H9 (cell line): ENCODE measurements around the gene CLCN2. TPM values are rescaled to one million over a fixed set of nuclear protein-coding genes. Genes with fewer than 3 reads are reported as not detected.

ENCODE experiments used
- DNase-seq: peaks from one replicate; pipeline ENCODE4 v3.0.0-alpha.2; 2017
- H2AFZ ChIP-seq: one replicate; pipeline ENCODE4 v1.6.1; 2013; ENCODE audit warnings: mild to moderate bottlenecking, low read length, control low read depth, moderate library complexity
- H2AK5ac ChIP-seq: 2 replicates; pipeline ENCODE4 v1.6.1; 2013; ENCODE audit warnings: low read length, control low read depth, mixed read lengths; ENCODE audit not compliant: insufficient read length
- H2BK120ac ChIP-seq: one replicate; pipeline ENCODE4 v1.6.1; 2013; ENCODE audit warnings: low read depth, mild to moderate bottlenecking, low read length, control low read depth, inconsistent platforms; ENCODE audit not compliant: poor library complexity, severe bottlenecking
- H2BK12ac ChIP-seq: 2 replicates; pipeline ENCODE4 v1.6.1; 2013; ENCODE audit warnings: low read length, control low read depth, mixed read lengths, low read depth; ENCODE audit not compliant: insufficient read length
- H2BK15ac ChIP-seq: 2 replicates; pipeline ENCODE4 v1.6.1; 2013; ENCODE audit warnings: low read depth, low read length, control low read depth
- H2BK20ac ChIP-seq: one replicate; pipeline ENCODE4 v1.6.1; 2013; ENCODE audit warnings: low read depth, mild to moderate bottlenecking, low read length, control low read depth, inconsistent platforms; ENCODE audit not compliant: poor library complexity, severe bottlenecking
- H2BK5ac ChIP-seq: 2 replicates; pipeline ENCODE4 v1.6.1; 2013; ENCODE audit warnings: low read length, control low read depth, mixed read lengths; ENCODE audit not compliant: insufficient read length
- H3K14ac ChIP-seq: 2 replicates; pipeline ENCODE4 v1.6.1; 2013; ENCODE audit warnings: low read length, control low read depth; ENCODE audit not compliant: insufficient read depth
- H3K18ac ChIP-seq: 2 replicates; pipeline ENCODE4 v1.6.1; 2013; ENCODE audit warnings: low read depth, mild to moderate bottlenecking, mixed read lengths, low read length, control low read depth; ENCODE audit not compliant: insufficient read length
- H3K23ac ChIP-seq: 2 replicates; pipeline ENCODE4 v1.6.1; 2013; ENCODE audit warnings: low read length, control low read depth, mixed read lengths, low read depth; ENCODE audit not compliant: insufficient read length
- H3K23me2 ChIP-seq: 2 replicates; pipeline ENCODE4 v1.6.1; 2013; ENCODE audit warnings: low read depth, mild to moderate bottlenecking, mixed read lengths, low read length, control low read depth; ENCODE audit not compliant: insufficient read length, poor library complexity, severe bottlenecking
- H3K27ac ChIP-seq: 2 replicates; pipeline ENCODE4 v1.5.1; 2013; ENCODE audit warnings: low read length, control low read depth, mixed read lengths, low read depth; ENCODE audit not compliant: insufficient read length
- H3K27me3 ChIP-seq: 2 replicates; pipeline ENCODE4 v1.6.1; 2013; ENCODE audit warnings: low read length, control low read depth, inconsistent platforms; ENCODE audit not compliant: insufficient read depth
- H3K4ac ChIP-seq: 2 replicates; pipeline ENCODE4 v1.6.1; 2013; ENCODE audit warnings: low read depth, mild to moderate bottlenecking, control low read depth, inconsistent platforms, low read length, moderate library complexity
- H3K4me1 ChIP-seq: 2 replicates; pipeline ENCODE4 v1.6.1; 2013; ENCODE audit warnings: low read length, control low read depth, inconsistent platforms; ENCODE audit not compliant: insufficient read depth
- H3K4me2 ChIP-seq: 2 replicates; pipeline ENCODE4 v1.6.1; 2013; ENCODE audit warnings: low read length, control low read depth, mixed read lengths; ENCODE audit not compliant: insufficient read length, insufficient read depth
- H3K56ac ChIP-seq: 2 replicates; pipeline ENCODE4 v1.6.1; 2013; ENCODE audit warnings: low read depth, mild to moderate bottlenecking, mixed read lengths, low read length, control low read depth; ENCODE audit not compliant: insufficient read length
- H3K79me1 ChIP-seq: 2 replicates; pipeline ENCODE4 v1.6.1; 2013; ENCODE audit warnings: low read depth, mild to moderate bottlenecking, moderate library complexity, low read length, control low read depth, inconsistent platforms; ENCODE audit not compliant: insufficient read depth, poor library complexity, severe bottlenecking
- H3K79me2 ChIP-seq: 2 replicates; pipeline ENCODE4 v1.6.1; 2013; ENCODE audit warnings: low read length, control low read depth, inconsistent platforms; ENCODE audit not compliant: insufficient read depth
- H3K9ac ChIP-seq: 2 replicates; pipeline ENCODE4 v1.6.1; 2013; ENCODE audit warnings: low read length, control low read depth, mixed read lengths; ENCODE audit not compliant: insufficient read length; ENCODE audit errors: extremely low read depth
- H3K9me3 ChIP-seq: one replicate; pipeline ENCODE4 v1.6.1; 2013; ENCODE audit warnings: low read depth, low read length, inconsistent platforms; ENCODE audit not compliant: control insufficient read depth
- H3T11ph ChIP-seq: one replicate; pipeline ENCODE4 v1.6.1; 2013; ENCODE audit warnings: mild to moderate bottlenecking, low read length, control low read depth, inconsistent platforms
- H4K20me1 ChIP-seq: one replicate; pipeline ENCODE4 v1.6.1; 2013; ENCODE audit not compliant: control insufficient read depth, insufficient read length, insufficient read depth
- H4K5ac ChIP-seq: 2 replicates; pipeline ENCODE4 v1.6.1; 2013; ENCODE audit warnings: low read depth, mild to moderate bottlenecking, mixed read lengths, low read length, control low read depth; ENCODE audit not compliant: insufficient read length
- H4K8ac ChIP-seq: replicated peaks from 2 replicates; pipeline ENCODE4 v1.6.1; 2013; ENCODE audit warnings: low read length, control low read depth, mixed read lengths, low read depth; ENCODE audit not compliant: insufficient read length
- H4K91ac ChIP-seq: 2 replicates; pipeline ENCODE4 v1.6.1; 2013; ENCODE audit warnings: low read depth, mild to moderate bottlenecking, moderate library complexity, mixed read lengths, low read length, control low read depth; ENCODE audit not compliant: insufficient read length
- H3K27ac Mint-ChIP-seq, 3 experiments: 2 replicates in 2 of 3; 3 replicates in 1 of 3; pipeline ENCODE4 v1.8.0; 2020 to 2021; ENCODE audit warnings: mixed read lengths in 3 of 3, mild to moderate bottlenecking in 1 of 3, moderate library complexity in 1 of 3
- H3K27me3 Mint-ChIP-seq: 2 replicates; pipeline ENCODE4 v1.8.0; 2021; ENCODE audit warnings: low read depth, mild to moderate bottlenecking, moderate library complexity, mixed read lengths
- H3K36me3 Mint-ChIP-seq, 3 experiments: 2 replicates in 2 of 3; 3 replicates in 1 of 3; pipeline ENCODE4 v1.8.0; 2020 to 2021; ENCODE audit warnings: low read depth in 3 of 3, mixed read lengths in 3 of 3; ENCODE audit not compliant: insufficient read depth in 1 of 3
- H3K4me1 Mint-ChIP-seq, 2 experiments: 2 replicates each; pipeline ENCODE4 v1.8.0; 2020; ENCODE audit warnings: mixed read lengths in 2 of 2
- H3K4me3 Mint-ChIP-seq, 2 experiments: 2 replicates in 1 of 2; 3 replicates in 1 of 2; pipeline ENCODE4 v1.8.0; 2020 to 2021; ENCODE audit warnings: mild to moderate bottlenecking in 2 of 2, mixed read lengths in 2 of 2, moderate library complexity in 1 of 2
- H3K9me3 Mint-ChIP-seq, 2 experiments: 2 replicates in 1 of 2; 3 replicates in 1 of 2; pipeline ENCODE4 v1.8.0; 2020; ENCODE audit warnings: mild to moderate bottlenecking in 2 of 2, mixed read lengths in 2 of 2, moderate library complexity in 1 of 2
- WGBS: extraction: QIAGEN DNeasy Blood & Tissue Kit; methylation state at CpG from one replicate; pipeline ENCODE4 v1.1.7; 2013; ENCODE audit warnings: missing lambda C conversion rate, low lambda C conversion rate, mixed read lengths; ENCODE audit not compliant: insufficient read length; ENCODE audit errors: extremely low coverage; 5-methylcytosine and 5-hydroxymethylcytosine counted together
- total RNA-seq: library from RNA; stranded (reverse); gene quantifications from 2 replicates; pipeline ENCODE4 v1.2.1, GENCODE V29; 2021
- TF ChIP-seq, protein P1 (sequence below): fragments of 200-600 bp; sonication (generic); conservative IDR thresholded peaks from 3 replicates; pipeline ENCODE4 v1.8.0; 2021; ENCODE audit warnings: antibody characterized with exemption, mild to moderate bottlenecking

Gene CLCN2
- total RNA-seq, 1 experiment from 2014 or later = 17.2 TPM

DNA sequence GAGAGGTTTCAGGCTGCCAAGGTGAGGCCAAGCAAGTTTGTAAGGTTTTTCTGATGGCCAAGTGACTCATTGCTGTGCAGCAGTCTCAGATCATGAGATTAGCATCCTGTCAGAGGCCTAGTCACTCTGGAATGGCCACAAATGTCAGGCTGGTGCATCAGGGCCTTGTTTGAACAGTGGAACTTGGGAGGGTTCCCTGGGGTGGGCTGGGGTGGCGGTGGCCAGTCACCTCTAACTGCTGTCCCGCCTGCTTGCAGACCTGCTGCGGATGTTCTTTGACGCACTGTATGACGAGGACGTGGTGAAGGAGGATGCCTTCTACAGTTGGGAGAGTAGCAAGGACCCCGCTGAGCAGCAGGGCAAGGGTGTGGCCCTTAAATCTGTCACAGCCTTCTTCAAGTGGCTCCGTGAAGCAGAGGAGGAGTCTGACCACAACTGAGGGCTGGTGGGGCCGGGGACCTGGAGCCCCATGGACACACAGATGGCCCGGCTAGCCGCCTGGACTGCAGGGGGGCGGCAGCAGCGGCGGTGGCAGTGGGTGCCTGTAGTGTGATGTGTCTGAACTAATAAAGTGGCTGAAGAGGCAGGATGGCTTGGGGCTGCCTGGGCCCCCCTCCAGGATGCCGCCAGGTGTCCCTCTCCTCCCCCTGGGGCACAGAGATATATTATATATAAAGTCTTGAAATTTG lies 26.8 kb downstream of the CLCN2 start:
- H2BK120ac ChIP-seq = no peak overlapping the region
- no CpG with 5 or more reads among the region's 15 CpGs for WGBS
- no peak overlapping the region for H3K14ac ChIP-seq
- H2BK5ac ChIP-seq = no peak overlapping the region
- H2BK15ac ChIP-seq = no peak overlapping the region
- H4K8ac ChIP-seq = no peak overlapping the region
- H2AK5ac ChIP-seq = no peak overlapping the region
- TF ChIP-seq, protein P1, sequence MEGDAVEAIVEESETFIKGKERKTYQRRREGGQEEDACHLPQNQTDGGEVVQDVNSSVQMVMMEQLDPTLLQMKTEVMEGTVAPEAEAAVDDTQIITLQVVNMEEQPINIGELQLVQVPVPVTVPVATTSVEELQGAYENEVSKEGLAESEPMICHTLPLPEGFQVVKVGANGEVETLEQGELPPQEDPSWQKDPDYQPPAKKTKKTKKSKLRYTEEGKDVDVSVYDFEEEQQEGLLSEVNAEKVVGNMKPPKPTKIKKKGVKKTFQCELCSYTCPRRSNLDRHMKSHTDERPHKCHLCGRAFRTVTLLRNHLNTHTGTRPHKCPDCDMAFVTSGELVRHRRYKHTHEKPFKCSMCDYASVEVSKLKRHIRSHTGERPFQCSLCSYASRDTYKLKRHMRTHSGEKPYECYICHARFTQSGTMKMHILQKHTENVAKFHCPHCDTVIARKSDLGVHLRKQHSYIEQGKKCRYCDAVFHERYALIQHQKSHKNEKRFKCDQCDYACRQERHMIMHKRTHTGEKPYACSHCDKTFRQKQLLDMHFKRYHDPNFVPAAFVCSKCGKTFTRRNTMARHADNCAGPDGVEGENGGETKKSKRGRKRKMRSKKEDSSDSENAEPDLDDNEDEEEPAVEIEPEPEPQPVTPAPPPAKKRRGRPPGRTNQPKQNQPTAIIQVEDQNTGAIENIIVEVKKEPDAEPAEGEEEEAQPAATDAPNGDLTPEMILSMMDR = no peak
- Mint-ChIP-seq H3K27ac (peak overlapping the region in 2 of 3 experiments; percentile 89 to 93; a peak in 4 of 7 replicates), H3K4me3 (peak overlapping the region in 1 of 2 experiments; percentile 48; a peak in 2 of 5 replicates), H3K4me1 (peaks cover 34 to 37% of the 10 kb centered on the region in 2 experiments), H3K9me3 (no peaks in the 10 kb centered on the region), H3K27me3 (no peaks in the 10 kb centered on the region; the same call in none of the 2 replicates), H3K36me3 (peaks cover 40 to 61% (median 46%) of the 10 kb centered on the region in 3 experiments)
- no peak overlapping the region for H3K4ac ChIP-seq
- no peaks in the 10 kb centered on the region for H3K79me2 ChIP-seq
- H2BK12ac ChIP-seq = no peak overlapping the region
- no peaks in the 10 kb centered on the region for H3K4me1 ChIP-seq
- H3K23ac ChIP-seq = no peak overlapping the region
- peaks cover 10% of the 10 kb centered on the region for H3K23me2 ChIP-seq
- H3K27ac ChIP-seq = no peak overlapping the region
- no peak overlapping the region for H3K4me2 ChIP-seq
- no peak overlapping the region for H4K91ac ChIP-seq
- H3K56ac ChIP-seq = no peak overlapping the region
- peaks cover 4% of the 10 kb centered on the region for H4K20me1 ChIP-seq
- no peak overlapping the region for H3K9ac ChIP-seq
- no peaks in the 10 kb centered on the region for H3K9me3 ChIP-seq
- H4K5ac ChIP-seq = no peak overlapping the region
- H3T11ph ChIP-seq = no peak overlapping the region
- H3K27me3 ChIP-seq = no peaks in the 10 kb centered on the region
- no peak overlapping the region for H2BK20ac ChIP-seq
- H3K79me1 ChIP-seq = no peaks in the 10 kb centered on the region
- no peak for DNase-seq
- H3K18ac ChIP-seq = no peak overlapping the region
- no peak overlapping the region for H2AFZ ChIP-seq
